Epithelial cell of proximal tubule (primary cell): Measurements from ENCODE around the gene MAGEE1. TPM values are rescaled to one million over a fixed set of nuclear protein-coding genes. Genes with fewer than 3 reads are reported as not detected.
A peak's percentile ranks its signal among the peaks of the same experiment; 100 is the strongest.

Experiments
- DNase-seq: peaks from one replicate; pipeline ENCODE4 v3.0.0-alpha.2; 2011; ENCODE audit warnings: low read depth
- H3K4me3 ChIP-seq: 2 replicates; pipeline ENCODE4 v1.5.1; 2011; ENCODE audit warnings: low read depth, mild to moderate bottlenecking, low read length
- CTCF ChIP-seq: conservative IDR thresholded peaks from 2 replicates; pipeline ENCODE4 v1.5.1; 2012; ENCODE audit warnings: low read depth, mild to moderate bottlenecking, low read length
- total RNA-seq: library from RNA; depleted of rRNA; stranded (reverse); fragments of >200 nt; gene quantifications from 2 replicates; pipeline ENCODE4 v1.2.3, GENCODE V29; 2015

Gene MAGEE1
- total RNA-seq, 1 donor from 2014 or later, result 1.7 TPM

GRCh38 chrX:76434103-76434741 is 6.7 kb downstream of the MAGEE1 start:
- no peak for TF ChIP-seq CTCF

GRCh38 chrX:76439188-76439587 is 11.7 kb downstream of the MAGEE1 start:
- no peak for DNase-seq
- TF ChIP-seq CTCF, result no peak
- no peak overlapping the region for H3K4me3 ChIP-seq

More at GRCh38 chrX:76434103-76434741, 6.7 kb downstream of the MAGEE1 start:
- H3K4me3 ChIP-seq, result no peak overlapping the region
- DNase-seq, result no peak

- no peak for DNase-seq
- no peak overlapping the region for H3K4me3 ChIP-seq
- no peak for TF ChIP-seq CTCF
Measured at GRCh38 chrX:76453737-76454406, 26.4 kb downstream of the MAGEE1 start.

GRCh38 chrX:76454456-76454927 is 27.0 kb downstream of the MAGEE1 start:
- no peak overlapping the region for H3K4me3 ChIP-seq
- no peak for DNase-seq
- peak; percentile 60 for TF ChIP-seq CTCF

- H3K4me3 ChIP-seq, result no peak overlapping the region
- no peak for DNase-seq
- no peak for TF ChIP-seq CTCF
Measured at GRCh38 chrX:76477353-76477752, 49.8 kb downstream of the MAGEE1 start.
